ENCODE results near the gene FMO2.

DNA sequence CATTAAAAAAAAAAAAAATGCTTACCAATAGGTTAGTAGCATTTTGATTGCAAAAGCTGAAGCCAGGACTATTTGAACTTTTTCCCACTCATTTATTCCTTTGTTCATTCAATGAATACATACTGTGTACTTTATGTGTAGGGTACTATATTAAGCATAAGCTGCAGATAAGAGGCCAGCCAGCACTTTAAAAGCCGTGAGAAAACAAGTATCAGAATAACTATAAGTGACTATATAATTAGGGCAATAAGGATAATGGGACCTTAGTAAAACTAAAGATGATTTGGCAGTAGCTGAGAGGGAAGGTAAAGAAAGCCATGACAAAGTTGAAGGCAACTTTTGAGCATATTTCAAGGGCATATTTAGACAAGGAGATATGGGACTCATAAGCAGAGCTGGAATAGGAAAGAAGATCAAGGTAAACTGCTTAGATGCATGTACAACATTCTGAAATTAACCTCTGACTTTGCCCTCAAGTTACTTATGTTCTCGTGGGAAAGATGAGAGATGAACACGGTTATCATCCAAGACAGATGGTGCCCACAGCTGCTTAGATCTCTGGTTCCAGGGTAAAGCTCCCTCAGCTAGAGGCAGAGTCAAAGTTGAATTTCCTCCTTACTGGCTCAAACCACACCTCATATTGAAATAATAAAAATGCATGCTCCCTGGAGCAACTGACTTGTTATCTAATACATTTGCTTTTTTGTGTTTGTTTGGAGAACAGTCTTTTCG lies 44.0 kb upstream of the FMO2 start:
- TF ChIP-seq TBL1XR1 (IDR thresholded peaks at IDR 0.05; ENCODE audit: low read depth, low read length) = no peak
- TF ChIP-seq, protein P1, sequence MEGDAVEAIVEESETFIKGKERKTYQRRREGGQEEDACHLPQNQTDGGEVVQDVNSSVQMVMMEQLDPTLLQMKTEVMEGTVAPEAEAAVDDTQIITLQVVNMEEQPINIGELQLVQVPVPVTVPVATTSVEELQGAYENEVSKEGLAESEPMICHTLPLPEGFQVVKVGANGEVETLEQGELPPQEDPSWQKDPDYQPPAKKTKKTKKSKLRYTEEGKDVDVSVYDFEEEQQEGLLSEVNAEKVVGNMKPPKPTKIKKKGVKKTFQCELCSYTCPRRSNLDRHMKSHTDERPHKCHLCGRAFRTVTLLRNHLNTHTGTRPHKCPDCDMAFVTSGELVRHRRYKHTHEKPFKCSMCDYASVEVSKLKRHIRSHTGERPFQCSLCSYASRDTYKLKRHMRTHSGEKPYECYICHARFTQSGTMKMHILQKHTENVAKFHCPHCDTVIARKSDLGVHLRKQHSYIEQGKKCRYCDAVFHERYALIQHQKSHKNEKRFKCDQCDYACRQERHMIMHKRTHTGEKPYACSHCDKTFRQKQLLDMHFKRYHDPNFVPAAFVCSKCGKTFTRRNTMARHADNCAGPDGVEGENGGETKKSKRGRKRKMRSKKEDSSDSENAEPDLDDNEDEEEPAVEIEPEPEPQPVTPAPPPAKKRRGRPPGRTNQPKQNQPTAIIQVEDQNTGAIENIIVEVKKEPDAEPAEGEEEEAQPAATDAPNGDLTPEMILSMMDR (IDR thresholded peaks at IDR 0.05 in 2 of 3, conservative IDR thresholded peaks at IDR 0.05 in 1 of 3; ENCODE audit: control insufficient read depth in 2 of 3, extremely low read depth in 1 of 3, insufficient read depth in 1 of 3, low read depth in 3 of 3, low read length in 3 of 3) = no peak
- TF ChIP-seq, protein P2, sequence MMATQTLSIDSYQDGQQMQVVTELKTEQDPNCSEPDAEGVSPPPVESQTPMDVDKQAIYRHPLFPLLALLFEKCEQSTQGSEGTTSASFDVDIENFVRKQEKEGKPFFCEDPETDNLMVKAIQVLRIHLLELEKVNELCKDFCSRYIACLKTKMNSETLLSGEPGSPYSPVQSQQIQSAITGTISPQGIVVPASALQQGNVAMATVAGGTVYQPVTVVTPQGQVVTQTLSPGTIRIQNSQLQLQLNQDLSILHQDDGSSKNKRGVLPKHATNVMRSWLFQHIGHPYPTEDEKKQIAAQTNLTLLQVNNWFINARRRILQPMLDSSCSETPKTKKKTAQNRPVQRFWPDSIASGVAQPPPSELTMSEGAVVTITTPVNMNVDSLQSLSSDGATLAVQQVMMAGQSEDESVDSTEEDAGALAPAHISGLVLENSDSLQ (IDR thresholded peaks at IDR 0.05) = no peak
- TF ChIP-seq, protein P3, sequence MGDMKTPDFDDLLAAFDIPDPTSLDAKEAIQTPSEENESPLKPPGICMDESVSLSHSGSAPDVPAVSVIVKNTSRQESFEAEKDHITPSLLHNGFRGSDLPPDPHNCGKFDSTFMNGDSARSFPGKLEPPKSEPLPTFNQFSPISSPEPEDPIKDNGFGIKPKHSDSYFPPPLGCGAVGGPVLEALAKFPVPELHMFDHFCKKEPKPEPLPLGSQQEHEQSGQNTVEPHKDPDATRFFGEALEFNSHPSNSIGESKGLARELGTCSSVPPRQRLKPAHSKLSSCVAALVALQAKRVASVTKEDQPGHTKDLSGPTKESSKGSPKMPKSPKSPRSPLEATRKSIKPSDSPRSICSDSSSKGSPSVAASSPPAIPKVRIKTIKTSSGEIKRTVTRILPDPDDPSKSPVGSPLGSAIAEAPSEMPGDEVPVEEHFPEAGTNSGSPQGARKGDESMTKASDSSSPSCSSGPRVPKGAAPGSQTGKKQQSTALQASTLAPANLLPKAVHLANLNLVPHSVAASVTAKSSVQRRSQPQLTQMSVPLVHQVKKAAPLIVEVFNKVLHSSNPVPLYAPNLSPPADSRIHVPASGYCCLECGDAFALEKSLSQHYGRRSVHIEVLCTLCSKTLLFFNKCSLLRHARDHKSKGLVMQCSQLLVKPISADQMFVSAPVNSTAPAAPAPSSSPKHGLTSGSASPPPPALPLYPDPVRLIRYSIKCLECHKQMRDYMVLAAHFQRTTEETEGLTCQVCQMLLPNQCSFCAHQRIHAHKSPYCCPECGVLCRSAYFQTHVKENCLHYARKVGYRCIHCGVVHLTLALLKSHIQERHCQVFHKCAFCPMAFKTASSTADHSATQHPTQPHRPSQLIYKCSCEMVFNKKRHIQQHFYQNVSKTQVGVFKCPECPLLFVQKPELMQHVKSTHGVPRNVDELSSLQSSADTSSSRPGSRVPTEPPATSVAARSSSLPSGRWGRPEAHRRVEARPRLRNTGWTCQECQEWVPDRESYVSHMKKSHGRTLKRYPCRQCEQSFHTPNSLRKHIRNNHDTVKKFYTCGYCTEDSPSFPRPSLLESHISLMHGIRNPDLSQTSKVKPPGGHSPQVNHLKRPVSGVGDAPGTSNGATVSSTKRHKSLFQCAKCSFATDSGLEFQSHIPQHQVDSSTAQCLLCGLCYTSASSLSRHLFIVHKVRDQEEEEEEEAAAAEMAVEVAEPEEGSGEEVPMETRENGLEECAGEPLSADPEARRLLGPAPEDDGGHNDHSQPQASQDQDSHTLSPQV (IDR thresholded peaks at IDR 0.05) = no peak
- TF ChIP-seq, protein P4, sequence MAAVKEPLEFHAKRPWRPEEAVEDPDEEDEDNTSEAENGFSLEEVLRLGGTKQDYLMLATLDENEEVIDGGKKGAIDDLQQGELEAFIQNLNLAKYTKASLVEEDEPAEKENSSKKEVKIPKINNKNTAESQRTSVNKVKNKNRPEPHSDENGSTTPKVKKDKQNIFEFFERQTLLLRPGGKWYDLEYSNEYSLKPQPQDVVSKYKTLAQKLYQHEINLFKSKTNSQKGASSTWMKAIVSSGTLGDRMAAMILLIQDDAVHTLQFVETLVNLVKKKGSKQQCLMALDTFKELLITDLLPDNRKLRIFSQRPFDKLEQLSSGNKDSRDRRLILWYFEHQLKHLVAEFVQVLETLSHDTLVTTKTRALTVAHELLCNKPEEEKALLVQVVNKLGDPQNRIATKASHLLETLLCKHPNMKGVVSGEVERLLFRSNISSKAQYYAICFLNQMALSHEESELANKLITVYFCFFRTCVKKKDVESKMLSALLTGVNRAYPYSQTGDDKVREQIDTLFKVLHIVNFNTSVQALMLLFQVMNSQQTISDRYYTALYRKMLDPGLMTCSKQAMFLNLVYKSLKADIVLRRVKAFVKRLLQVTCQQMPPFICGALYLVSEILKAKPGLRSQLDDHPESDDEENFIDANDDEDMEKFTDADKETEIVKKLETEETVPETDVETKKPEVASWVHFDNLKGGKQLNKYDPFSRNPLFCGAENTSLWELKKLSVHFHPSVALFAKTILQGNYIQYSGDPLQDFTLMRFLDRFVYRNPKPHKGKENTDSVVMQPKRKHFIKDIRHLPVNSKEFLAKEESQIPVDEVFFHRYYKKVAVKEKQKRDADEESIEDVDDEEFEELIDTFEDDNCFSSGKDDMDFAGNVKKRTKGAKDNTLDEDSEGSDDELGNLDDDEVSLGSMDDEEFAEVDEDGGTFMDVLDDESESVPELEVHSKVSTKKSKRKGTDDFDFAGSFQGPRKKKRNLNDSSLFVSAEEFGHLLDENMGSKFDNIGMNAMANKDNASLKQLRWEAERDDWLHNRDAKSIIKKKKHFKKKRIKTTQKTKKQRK (IDR thresholded peaks at IDR 0.05; ENCODE audit: low read depth, low read length) = no peak
- TF ChIP-seq, protein P5, sequence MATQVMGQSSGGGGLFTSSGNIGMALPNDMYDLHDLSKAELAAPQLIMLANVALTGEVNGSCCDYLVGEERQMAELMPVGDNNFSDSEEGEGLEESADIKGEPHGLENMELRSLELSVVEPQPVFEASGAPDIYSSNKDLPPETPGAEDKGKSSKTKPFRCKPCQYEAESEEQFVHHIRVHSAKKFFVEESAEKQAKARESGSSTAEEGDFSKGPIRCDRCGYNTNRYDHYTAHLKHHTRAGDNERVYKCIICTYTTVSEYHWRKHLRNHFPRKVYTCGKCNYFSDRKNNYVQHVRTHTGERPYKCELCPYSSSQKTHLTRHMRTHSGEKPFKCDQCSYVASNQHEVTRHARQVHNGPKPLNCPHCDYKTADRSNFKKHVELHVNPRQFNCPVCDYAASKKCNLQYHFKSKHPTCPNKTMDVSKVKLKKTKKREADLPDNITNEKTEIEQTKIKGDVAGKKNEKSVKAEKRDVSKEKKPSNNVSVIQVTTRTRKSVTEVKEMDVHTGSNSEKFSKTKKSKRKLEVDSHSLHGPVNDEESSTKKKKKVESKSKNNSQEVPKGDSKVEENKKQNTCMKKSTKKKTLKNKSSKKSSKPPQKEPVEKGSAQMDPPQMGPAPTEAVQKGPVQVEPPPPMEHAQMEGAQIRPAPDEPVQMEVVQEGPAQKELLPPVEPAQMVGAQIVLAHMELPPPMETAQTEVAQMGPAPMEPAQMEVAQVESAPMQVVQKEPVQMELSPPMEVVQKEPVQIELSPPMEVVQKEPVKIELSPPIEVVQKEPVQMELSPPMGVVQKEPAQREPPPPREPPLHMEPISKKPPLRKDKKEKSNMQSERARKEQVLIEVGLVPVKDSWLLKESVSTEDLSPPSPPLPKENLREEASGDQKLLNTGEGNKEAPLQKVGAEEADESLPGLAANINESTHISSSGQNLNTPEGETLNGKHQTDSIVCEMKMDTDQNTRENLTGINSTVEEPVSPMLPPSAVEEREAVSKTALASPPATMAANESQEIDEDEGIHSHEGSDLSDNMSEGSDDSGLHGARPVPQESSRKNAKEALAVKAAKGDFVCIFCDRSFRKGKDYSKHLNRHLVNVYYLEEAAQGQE (IDR thresholded peaks at IDR 0.05; ENCODE audit: low read depth, low read length) = no peak
- TF ChIP-seq EZH2 (IDR thresholded peaks at IDR 0.05; ENCODE audit: borderline replicate concordance, control insufficient read depth, low read depth, low read length) = no peak

All from GM12878 (cell line).